K562 (cell line): ENCODE data around the gene C17orf50. TPM values are rescaled to one million over a fixed set of nuclear protein-coding genes. Genes with fewer than 3 reads are reported as not detected.

ENCODE experiments used
- BMI1 ChIP-seq: fragments of 150-350 bp; IDR thresholded peaks from 2 replicates; pipeline ENCODE4 v1.6.1; 2014; ENCODE audit warnings: low read length
- BRCA1 ChIP-seq, 2 experiments: fragments of 450-650 bp in 1 of 2; sonication (generic) in 1 of 2; formaldehyde crosslinking in 1 of 2; IDR thresholded peaks; 2 replicates each; pipeline versions ENCODE4 v1.5.0 to v1.6.1; 2017 to 2020; ENCODE audit warnings: mild to moderate bottlenecking in 1 of 2, missing genetic modification reagents in 1 of 2
- EHMT2 ChIP-seq: fragments of 450-650 bp; IDR thresholded peaks from 2 replicates; pipeline ENCODE4 v1.6.1; 2018; ENCODE audit warnings: antibody characterized with exemption
- EWSR1 ChIP-seq: fragments of 450-650 bp; IDR thresholded peaks from 2 replicates; pipeline ENCODE4 v1.6.1; 2018; ENCODE audit warnings: borderline replicate concordance, mild to moderate bottlenecking, low read depth, moderate library complexity; ENCODE audit not compliant: partially characterized antibody
- GATA2 ChIP-seq: sonication (generic); formaldehyde crosslinking; IDR thresholded peaks from 2 replicates; pipeline ENCODE4 v1.4.0; 2020; ENCODE audit warnings: mild to moderate bottlenecking, missing genetic modification reagents
- HMG20B ChIP-seq: fragments of 250-450 bp; sonication (Bioruptor Pico); IDR thresholded peaks from 2 replicates; pipeline ENCODE4 v1.5.0; 2021; ENCODE audit warnings: mild to moderate bottlenecking
- HNRNPH1 ChIP-seq: fragments of 200-400 bp; formaldehyde crosslinking; optimal IDR thresholded peaks from 2 replicates; pipeline ENCODE3; 2017; ENCODE audit warnings: low read depth, mild to moderate bottlenecking, low read length, moderate library complexity
- ILK ChIP-seq: fragments of 450-650 bp; IDR thresholded peaks from 2 replicates; pipeline ENCODE4 v1.6.1; 2016; ENCODE audit warnings: missing genetic modification characterization, low read depth, mild to moderate bottlenecking, missing compliant biosample characterization, moderate library complexity, borderline replicate concordance
- LEF1 ChIP-seq: fragments of 450-650 bp; IDR thresholded peaks from 2 replicates; pipeline ENCODE4 v1.6.1; 2016; ENCODE audit warnings: mild to moderate bottlenecking
- MAFG ChIP-seq: fragments of 450-650 bp; conservative IDR thresholded peaks from 2 replicates; pipeline ENCODE4 v1.6.1; 2016; ENCODE audit warnings: missing genetic modification characterization, missing compliant biosample characterization
- MEF2D ChIP-seq: conservative IDR thresholded peaks from 2 replicates; pipeline ENCODE4 v1.6.1; 2016; ENCODE audit warnings: low read depth, missing genetic modification characterization, missing compliant biosample characterization
- NFATC3 ChIP-seq: fragments of 450-650 bp; IDR thresholded peaks from 2 replicates; pipeline ENCODE4 v1.6.1; 2017; ENCODE audit warnings: mild to moderate bottlenecking
- NFE2L1 ChIP-seq: fragments of 450-650 bp; IDR thresholded peaks from 2 replicates; pipeline ENCODE4 v1.6.1; 2016; ENCODE audit warnings: missing genetic modification characterization, low read depth, mild to moderate bottlenecking, missing compliant biosample characterization, moderate library complexity, borderline replicate concordance
- NFYB ChIP-seq: IDR thresholded peaks from 2 replicates; pipeline ENCODE4 v1.6.1; 2011; ENCODE audit warnings: mild to moderate bottlenecking, moderate library complexity; ENCODE audit not compliant: insufficient read length; ENCODE audit errors: extremely low read depth
- POLR2AphosphoS5 ChIP-seq: IDR thresholded peaks from 2 replicates; pipeline ENCODE4 v1.6.1; 2011; ENCODE audit warnings: mild to moderate bottlenecking, low read depth, low read length, moderate library complexity; ENCODE audit not compliant: control insufficient read depth, insufficient read depth
- SMARCA5 ChIP-seq: fragments of 450-650 bp; IDR thresholded peaks from 2 replicates; pipeline ENCODE4 v1.6.1; 2016
- SMARCC2 ChIP-seq: fragments of 450-650 bp; IDR thresholded peaks from 2 replicates; pipeline ENCODE4 v1.6.1; 2017; ENCODE audit warnings: antibody characterized with exemption, moderate library complexity, mild to moderate bottlenecking, low read depth
- ZNF121 ChIP-seq: sonication (generic); formaldehyde crosslinking; conservative IDR thresholded peaks from 2 replicates; pipeline ENCODE4 v1.8.0; 2022; ENCODE audit warnings: missing genetic modification reagents
- ZNF133 ChIP-seq: fragments of 250-450 bp; sonication (Bioruptor Pico); IDR thresholded peaks from 2 replicates; pipeline ENCODE4 v1.4.0; 2020; ENCODE audit warnings: mild to moderate bottlenecking
- ZNF224 ChIP-seq: sonication (generic); formaldehyde crosslinking; IDR thresholded peaks from 2 replicates; pipeline ENCODE4 v1.8.0; 2022; ENCODE audit warnings: mild to moderate bottlenecking, missing genetic modification reagents
- ZNF274 ChIP-seq: IDR thresholded peaks from 2 replicates; pipeline ENCODE4 v1.6.1; 2011; ENCODE audit warnings: low read depth, mild to moderate bottlenecking, low read length, moderate library complexity, borderline replicate concordance
- ZNF431 ChIP-seq: sonication (generic); formaldehyde crosslinking; IDR thresholded peaks from 2 replicates; pipeline ENCODE4 v1.8.0; 2022; ENCODE audit warnings: mild to moderate bottlenecking, missing genetic modification reagents
- polyA plus RNA-seq, 8 experiments: library from polyadenylated mRNA; depleted of rRNA in 4 of 8; stranded (reverse) in 5 of 8; unstranded in 3 of 8; fragments of >200 nt; fragmentation: Nextera tagmentation in 2 of 8; fragmentation: Illumina TruSeq in 1 of 8; extraction: Ambion mirVana in 2 of 8; extraction: Trizol in 1 of 8; gene quantifications; 2 replicates each; pipeline versions ENCODE4 v1.2.1 to v1.2.3, GENCODE V29; 2011 to 2014; ENCODE audit warnings: inconsistent platforms in 1 of 8, missing spikeins in 1 of 8
- total RNA-seq, 7 experiments: library from RNA; depleted of rRNA in 6 of 7; stranded (reverse); fragments of >200 nt in 6 of 7; fragmentation: Illumina TruSeq in 2 of 7; extraction: Trizol in 2 of 7; gene quantifications; 2 replicates each; pipeline versions ENCODE4 v1.2.1 to v1.2.3, GENCODE V29; 2011 to 2021; ENCODE audit warnings: low replicate concordance in 1 of 7
- TF ChIP-seq, protein P1 (sequence below): IDR thresholded peaks from 2 replicates; pipeline ENCODE4 v1.6.1; 2014; ENCODE audit warnings: antibody characterized with exemption
- TF ChIP-seq, protein P2 (sequence below): sonication (generic); formaldehyde crosslinking; IDR thresholded peaks from 2 replicates; pipeline ENCODE4 v1.8.0; 2022; ENCODE audit warnings: mild to moderate bottlenecking, missing genetic modification reagents

The C17orf50 gene
- total and polyA plus RNA-seq, 9 of the 15 experiments (the other 6 are each of a cell fraction or from before 2014, with no cell fraction given): not detected

DNA sequence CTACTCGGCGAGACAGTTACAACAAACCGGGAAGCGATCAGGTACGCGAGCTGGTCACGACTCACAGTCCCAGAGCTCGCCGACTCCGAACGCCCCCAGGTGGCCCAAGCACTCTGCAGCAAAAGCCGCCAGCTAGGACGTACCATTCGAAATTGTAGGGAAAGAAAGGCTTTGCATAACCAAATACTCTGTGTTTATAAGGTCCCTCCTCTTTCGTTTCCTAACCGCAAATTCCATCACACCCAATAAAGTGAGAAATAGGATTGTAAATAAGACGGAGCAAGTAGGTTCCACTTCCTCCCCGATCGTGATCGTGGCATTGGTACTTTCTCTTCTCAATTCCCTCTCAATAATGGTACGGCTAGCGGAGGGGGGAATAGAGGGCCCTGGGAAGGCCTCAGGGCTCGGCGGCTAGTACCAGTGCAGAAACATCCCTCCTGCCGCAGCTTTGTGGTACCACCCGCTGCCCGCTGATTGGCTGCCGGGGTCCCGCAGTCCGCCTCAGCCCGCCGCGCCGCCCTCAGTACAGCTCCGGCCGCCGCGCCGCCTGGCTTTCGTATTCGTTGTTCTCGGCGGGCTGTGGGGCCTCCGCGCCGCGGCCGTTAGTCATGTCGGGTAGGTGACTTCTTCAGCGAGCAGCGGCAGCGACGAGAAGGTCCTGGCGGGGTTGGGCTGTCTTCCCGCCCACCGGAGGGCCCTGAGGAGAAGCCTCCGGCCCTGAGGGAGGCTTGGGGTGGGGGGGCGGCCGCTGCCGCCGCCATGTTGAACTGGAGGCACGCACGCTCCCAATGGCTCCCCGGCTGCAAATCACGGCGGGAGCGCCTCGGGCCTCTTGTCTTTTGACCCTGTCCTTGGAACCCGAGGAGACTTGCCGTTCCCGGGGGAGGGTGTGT is 48.5 kb downstream of the C17orf50 start, which contains the start of gene TAF15 (continued):
- TF ChIP-seq HNRNPH1 (no peak), ILK (tag) (no peak), ZNF121 (CRISPR knock-in tag) (no peak), NFE2L1 (tag) (no peak), ZNF274 (no peak), EHMT2 (no peak), BRCA1 (IDR thresholded peaks at IDR 0.05) (no peak), BRCA1 (CRISPR knock-in tag; IDR thresholded peaks at IDR 0.05) (no peak), ZNF431 (CRISPR knock-in tag) (no peak), EWSR1 (no peak), ZNF224 (CRISPR knock-in tag) (no peak), BMI1 (no peak), MEF2D (no peak; the same call in 1 of the 2 replicates), NFYB (peak; percentile 89), POLR2AphosphoS5 (peak; percentile 97), HMG20B (CRISPR knock-in tag) (no peak), GATA2 (CRISPR knock-in tag) (no peak), SMARCC2 (no peak), SMARCA5 (0 out of 2 replicates have a peak, but pooled peaks have one; percentile 11), ZNF133 (CRISPR knock-in tag) (no peak), MAFG (no peak), LEF1 (no peak), NFATC3 (peak; percentile 60; the same call in 1 of the 2 replicates)
- TF ChIP-seq, protein P1, sequence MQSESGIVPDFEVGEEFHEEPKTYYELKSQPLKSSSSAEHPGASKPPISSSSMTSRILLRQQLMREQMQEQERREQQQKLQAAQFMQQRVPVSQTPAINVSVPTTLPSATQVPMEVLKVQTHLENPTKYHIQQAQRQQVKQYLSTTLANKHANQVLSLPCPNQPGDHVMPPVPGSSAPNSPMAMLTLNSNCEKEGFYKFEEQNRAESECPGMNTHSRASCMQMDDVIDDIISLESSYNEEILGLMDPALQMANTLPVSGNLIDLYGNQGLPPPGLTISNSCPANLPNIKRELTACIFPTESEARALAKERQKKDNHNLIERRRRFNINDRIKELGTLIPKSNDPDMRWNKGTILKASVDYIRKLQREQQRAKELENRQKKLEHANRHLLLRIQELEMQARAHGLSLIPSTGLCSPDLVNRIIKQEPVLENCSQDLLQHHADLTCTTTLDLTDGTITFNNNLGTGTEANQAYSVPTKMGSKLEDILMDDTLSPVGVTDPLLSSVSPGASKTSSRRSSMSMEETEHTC: no peak
- TF ChIP-seq, protein P2, sequence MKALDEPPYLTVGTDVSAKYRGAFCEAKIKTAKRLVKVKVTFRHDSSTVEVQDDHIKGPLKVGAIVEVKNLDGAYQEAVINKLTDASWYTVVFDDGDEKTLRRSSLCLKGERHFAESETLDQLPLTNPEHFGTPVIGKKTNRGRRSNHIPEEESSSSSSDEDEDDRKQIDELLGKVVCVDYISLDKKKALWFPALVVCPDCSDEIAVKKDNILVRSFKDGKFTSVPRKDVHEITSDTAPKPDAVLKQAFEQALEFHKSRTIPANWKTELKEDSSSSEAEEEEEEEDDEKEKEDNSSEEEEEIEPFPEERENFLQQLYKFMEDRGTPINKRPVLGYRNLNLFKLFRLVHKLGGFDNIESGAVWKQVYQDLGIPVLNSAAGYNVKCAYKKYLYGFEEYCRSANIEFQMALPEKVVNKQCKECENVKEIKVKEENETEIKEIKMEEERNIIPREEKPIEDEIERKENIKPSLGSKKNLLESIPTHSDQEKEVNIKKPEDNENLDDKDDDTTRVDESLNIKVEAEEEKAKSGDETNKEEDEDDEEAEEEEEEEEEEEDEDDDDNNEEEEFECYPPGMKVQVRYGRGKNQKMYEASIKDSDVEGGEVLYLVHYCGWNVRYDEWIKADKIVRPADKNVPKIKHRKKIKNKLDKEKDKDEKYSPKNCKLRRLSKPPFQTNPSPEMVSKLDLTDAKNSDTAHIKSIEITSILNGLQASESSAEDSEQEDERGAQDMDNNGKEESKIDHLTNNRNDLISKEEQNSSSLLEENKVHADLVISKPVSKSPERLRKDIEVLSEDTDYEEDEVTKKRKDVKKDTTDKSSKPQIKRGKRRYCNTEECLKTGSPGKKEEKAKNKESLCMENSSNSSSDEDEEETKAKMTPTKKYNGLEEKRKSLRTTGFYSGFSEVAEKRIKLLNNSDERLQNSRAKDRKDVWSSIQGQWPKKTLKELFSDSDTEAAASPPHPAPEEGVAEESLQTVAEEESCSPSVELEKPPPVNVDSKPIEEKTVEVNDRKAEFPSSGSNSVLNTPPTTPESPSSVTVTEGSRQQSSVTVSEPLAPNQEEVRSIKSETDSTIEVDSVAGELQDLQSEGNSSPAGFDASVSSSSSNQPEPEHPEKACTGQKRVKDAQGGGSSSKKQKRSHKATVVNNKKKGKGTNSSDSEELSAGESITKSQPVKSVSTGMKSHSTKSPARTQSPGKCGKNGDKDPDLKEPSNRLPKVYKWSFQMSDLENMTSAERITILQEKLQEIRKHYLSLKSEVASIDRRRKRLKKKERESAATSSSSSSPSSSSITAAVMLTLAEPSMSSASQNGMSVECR: 0 out of 2 replicates have a peak, but pooled peaks have one; percentile 30
